ENCODE data around the gene KCNG2.

GRCh38 chr18:79905993-79906392 lies 108.3 kb downstream of the KCNG2 start:
- no peak for TF ChIP-seq CTCF (IDR thresholded peaks at IDR 0.05; ENCODE audit: low read depth, low read length)
- no peak for TF ChIP-seq EZH2phosphoT487 (IDR thresholded peaks at IDR 0.05; ENCODE audit: low read depth)
